MM.1S (cell line): ENCODE data around the gene NCK1.

ENCODE experiments used
- EZH2phosphoT487 ChIP-seq: fragments of 300-600 bp; sonication (generic); IDR thresholded peaks from 2 replicates; pipeline ENCODE4 v1.6.1; 2018; ENCODE audit warnings: antibody characterized with exemption, low read length
- TF ChIP-seq, protein P1 (sequence below): fragments of 300-600 bp; sonication (generic); IDR thresholded peaks from 2 replicates; pipeline ENCODE4 v1.5.1; 2016; ENCODE audit warnings: antibody characterized with exemption, low read length, mixed read lengths

DNA sequence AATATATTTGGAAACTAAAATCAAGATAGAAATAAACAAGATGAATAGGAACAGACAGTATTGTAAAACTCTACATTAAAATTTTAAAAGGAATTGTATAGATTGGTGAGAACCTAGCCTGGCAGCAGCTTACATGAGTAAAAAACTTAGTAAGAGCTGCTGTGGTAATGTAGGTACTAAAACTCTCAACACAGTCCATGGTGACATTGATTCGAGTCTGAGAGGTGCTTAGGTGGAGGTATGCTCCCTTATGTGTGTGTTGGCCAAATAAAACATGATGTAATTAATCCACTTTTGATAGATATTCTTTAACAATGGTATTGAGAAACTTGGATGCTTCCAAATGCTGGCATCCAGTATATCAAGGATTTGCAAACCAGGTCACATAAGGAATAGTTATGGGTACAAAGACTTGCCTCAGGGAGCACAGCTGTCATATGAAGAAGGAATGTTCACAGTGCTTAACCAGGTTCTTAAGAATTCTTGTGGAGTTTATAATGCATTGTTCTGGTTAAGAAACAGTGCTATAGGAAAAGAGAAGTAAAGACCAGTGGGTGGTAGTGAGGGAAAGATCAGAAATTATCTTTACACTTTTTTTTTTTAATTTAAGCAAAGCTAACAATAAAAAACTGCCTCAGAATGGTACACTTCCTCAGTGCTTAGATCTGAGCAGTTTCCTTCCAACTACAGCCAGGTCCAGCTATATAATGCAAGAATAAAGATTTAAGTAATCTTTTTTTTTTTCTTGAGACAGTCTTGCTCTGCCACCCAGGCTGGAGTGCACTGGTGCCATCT, 71.2 kb downstream of the NCK1 start:
- TF ChIP-seq, protein P1, sequence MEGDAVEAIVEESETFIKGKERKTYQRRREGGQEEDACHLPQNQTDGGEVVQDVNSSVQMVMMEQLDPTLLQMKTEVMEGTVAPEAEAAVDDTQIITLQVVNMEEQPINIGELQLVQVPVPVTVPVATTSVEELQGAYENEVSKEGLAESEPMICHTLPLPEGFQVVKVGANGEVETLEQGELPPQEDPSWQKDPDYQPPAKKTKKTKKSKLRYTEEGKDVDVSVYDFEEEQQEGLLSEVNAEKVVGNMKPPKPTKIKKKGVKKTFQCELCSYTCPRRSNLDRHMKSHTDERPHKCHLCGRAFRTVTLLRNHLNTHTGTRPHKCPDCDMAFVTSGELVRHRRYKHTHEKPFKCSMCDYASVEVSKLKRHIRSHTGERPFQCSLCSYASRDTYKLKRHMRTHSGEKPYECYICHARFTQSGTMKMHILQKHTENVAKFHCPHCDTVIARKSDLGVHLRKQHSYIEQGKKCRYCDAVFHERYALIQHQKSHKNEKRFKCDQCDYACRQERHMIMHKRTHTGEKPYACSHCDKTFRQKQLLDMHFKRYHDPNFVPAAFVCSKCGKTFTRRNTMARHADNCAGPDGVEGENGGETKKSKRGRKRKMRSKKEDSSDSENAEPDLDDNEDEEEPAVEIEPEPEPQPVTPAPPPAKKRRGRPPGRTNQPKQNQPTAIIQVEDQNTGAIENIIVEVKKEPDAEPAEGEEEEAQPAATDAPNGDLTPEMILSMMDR: no peak
- no peak for TF ChIP-seq EZH2phosphoT487
